ENCODE results near the gene MEF2C. TPM values are rescaled to one million over a fixed set of nuclear protein-coding genes. Genes with fewer than 3 reads are reported as not detected.

The MEF2C gene
- total and polyA plus RNA-seq, 2 of the 13 experiments (the other 11 are each of a cell fraction or from before 2014, with no cell fraction given): 0.02 TPM; not detected in 1

DNA sequence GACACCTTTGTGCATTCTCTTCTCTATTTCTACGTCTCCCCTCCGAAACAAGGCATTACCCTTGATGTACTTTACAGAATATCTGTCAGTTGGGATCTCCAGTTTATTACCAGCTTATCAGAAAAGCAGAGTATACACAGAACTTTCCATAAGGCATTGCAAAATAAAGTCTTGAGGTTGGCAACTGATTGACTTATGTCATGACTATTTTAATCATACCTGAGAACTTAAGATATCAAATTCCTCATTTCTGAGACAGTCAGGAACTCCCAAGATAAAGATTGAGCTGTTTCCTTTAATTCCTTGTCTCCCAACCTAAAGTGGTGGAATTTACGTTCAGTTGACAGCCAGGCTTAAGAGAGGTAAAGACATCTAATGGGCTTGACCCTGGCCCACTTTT lies 110.9 kb downstream of the MEF2C start:
- Histone ChIP-seq H3K4me2 (ENCODE audit: low read depth, low read length) (no peak overlapping the region), H3K9me3 (ENCODE audit: low read length) (no peaks in the 10 kb centered on the region), H4K20me1 (ENCODE audit: insufficient read depth, low read length) (no peaks in the 10 kb centered on the region), H3K79me2 (ENCODE audit: insufficient read depth, low read length) (no peaks in the 10 kb centered on the region), H3K4me3 (replicated peaks in 1 of 3; ENCODE audit: insufficient read depth in 1 of 3, low read depth in 2 of 3, low read length in 3 of 3) (no peak overlapping the region), H3K27me3 (ENCODE audit: control insufficient read depth in 1 of 2, insufficient read depth in 2 of 2, low read length in 2 of 2) (no peaks in the 10 kb centered on the region; a peak in 1 of 5 replicates), H3K36me3 (replicated peaks in 1 of 2; ENCODE audit: control insufficient read depth in 1 of 2, insufficient read depth in 2 of 2, low read length in 2 of 2) (no peaks in the 10 kb centered on the region), H2AFZ (ENCODE audit: low read length) (no peak overlapping the region), H3K9ac (ENCODE audit: insufficient read depth, low read depth, low read length) (no peak overlapping the region), H3K27ac (ENCODE audit: extremely low read length, insufficient read depth, low read length) (no peak overlapping the region), H3K4me1 (ENCODE audit: insufficient read depth, low read length) (no peaks in the 10 kb centered on the region)
- WGBS (ENCODE audit: low lambda C conversion rate): 0% methylated on average over 3 of the region's 3 CpGs
- ChIA-PET POLR2A (no interaction called here), CTCF (ENCODE audit: low intra/inter-chr PET ratio, low total read pairs) (no interaction called here)
- TF ChIP-seq RFX5 (IDR thresholded peaks at IDR 0.05; ENCODE audit: low read depth, low read length) (no peak), JUN (CRISPR knock-in tag; IDR thresholded peaks at IDR 0.05) (no peak), ZNF276 (CRISPR knock-in tag; IDR thresholded peaks at IDR 0.05; ENCODE audit: low read depth) (no peak), ZNF292 (CRISPR knock-in tag; IDR thresholded peaks at IDR 0.05; ENCODE audit: borderline replicate concordance, low read depth) (no peak), CBX2 (IDR thresholded peaks at IDR 0.05; ENCODE audit: low read depth, low read length) (no peak), CBX2 (CRISPR knock-in tag; IDR thresholded peaks at IDR 0.05; ENCODE audit: low read depth) (no peak)
- TF ChIP-seq, protein P1, sequence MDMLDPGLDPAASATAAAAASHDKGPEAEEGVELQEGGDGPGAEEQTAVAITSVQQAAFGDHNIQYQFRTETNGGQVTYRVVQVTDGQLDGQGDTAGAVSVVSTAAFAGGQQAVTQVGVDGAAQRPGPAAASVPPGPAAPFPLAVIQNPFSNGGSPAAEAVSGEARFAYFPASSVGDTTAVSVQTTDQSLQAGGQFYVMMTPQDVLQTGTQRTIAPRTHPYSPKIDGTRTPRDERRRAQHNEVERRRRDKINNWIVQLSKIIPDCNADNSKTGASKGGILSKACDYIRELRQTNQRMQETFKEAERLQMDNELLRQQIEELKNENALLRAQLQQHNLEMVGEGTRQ (IDR thresholded peaks at IDR 0.05; ENCODE audit: low read depth, low read length): no peak
- TF ChIP-seq, protein P1 (CRISPR knock-in tag; IDR thresholded peaks at IDR 0.05; ENCODE audit: borderline replicate concordance): no peak
- no TSS peak for BruUV-seq (replicated peaks)
- intact Hi-C loops (cut with micrococcal nuclease; ENCODE audit: unreplicated experiment): no loop called here
- FAIRE-seq: no peak
- in situ Hi-C loops (cut with HindIII; ENCODE audit: extremely low pct_ligation_motif_present, low pct_unique_long_range_greater_than_20kb): no loop called here
- ATAC-seq: no peak
- no peak for DNase-seq (ENCODE audit: low spot score)
